ENCODE measurements around the gene BCL11A. TPM values are rescaled to one million over a fixed set of nuclear protein-coding genes. Genes with fewer than 3 reads are reported as not detected.
"Not testable (repeated sequence)": the region's sequence is repeated elsewhere in the genome, so short reads cannot be mapped to it uniquely, and the experiment has no call there.

Gene BCL11A
- total RNA-seq, 1 donor from 2014 or later, result 142 TPM

GRCh38 chr2:60422826-60423483, 130.5 kb downstream of the BCL11A start:
- DNase-seq (ENCODE audit: low spot score in 2 of 2, unreplicated experiment in 2 of 2), result no peak
- H3K4me1 Mint-ChIP-seq, result peaks cover 5% of the 10 kb centered on the region
- H3K9me3 Mint-ChIP-seq, result peaks cover 11% of the 10 kb centered on the region
- H3K36me3 Mint-ChIP-seq, result no peaks in the 10 kb centered on the region
- H3K4me3 Mint-ChIP-seq, result no peak overlapping the region
- no peak for TF ChIP-seq CTCF (IDR thresholded peaks at IDR 0.05; ENCODE audit: unreplicated experiment)
- H3K27ac Mint-ChIP-seq, result no peak overlapping the region
- H3K27me3 Mint-ChIP-seq (ENCODE audit: low read depth), result peaks cover 15% of the 10 kb centered on the region

DNA sequence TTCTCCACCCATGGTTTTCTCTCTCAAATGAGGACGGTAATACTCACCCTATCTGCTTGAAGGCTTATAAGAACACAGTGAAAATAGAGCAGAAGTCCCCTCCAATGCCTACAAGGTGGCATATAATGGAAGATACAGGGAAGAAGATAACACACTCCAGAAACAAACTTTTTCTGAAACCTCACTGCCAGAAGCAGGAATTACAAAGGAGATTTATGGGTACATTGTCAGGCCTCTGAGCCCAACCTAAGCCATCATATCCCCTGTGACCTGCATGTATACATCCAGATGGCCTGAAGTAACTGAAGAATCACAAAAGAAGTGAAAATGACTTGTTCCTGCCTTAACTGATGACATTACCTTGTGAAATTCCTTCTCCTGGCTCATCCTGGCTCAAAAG, 136.2 kb downstream of the BCL11A start:
- not testable (repeated sequence) for H3K4me1 Mint-ChIP-seq; H3K4me3 Mint-ChIP-seq; DNase-seq (ENCODE audit: low spot score in 2 of 2, unreplicated experiment in 2 of 2); H3K36me3 Mint-ChIP-seq; H3K27ac Mint-ChIP-seq
- peaks cover 23% of the 10 kb centered on the region for H3K27me3 Mint-ChIP-seq (ENCODE audit: low read depth)
- H3K9me3 Mint-ChIP-seq, result peaks cover 10% of the 10 kb centered on the region

DNA sequence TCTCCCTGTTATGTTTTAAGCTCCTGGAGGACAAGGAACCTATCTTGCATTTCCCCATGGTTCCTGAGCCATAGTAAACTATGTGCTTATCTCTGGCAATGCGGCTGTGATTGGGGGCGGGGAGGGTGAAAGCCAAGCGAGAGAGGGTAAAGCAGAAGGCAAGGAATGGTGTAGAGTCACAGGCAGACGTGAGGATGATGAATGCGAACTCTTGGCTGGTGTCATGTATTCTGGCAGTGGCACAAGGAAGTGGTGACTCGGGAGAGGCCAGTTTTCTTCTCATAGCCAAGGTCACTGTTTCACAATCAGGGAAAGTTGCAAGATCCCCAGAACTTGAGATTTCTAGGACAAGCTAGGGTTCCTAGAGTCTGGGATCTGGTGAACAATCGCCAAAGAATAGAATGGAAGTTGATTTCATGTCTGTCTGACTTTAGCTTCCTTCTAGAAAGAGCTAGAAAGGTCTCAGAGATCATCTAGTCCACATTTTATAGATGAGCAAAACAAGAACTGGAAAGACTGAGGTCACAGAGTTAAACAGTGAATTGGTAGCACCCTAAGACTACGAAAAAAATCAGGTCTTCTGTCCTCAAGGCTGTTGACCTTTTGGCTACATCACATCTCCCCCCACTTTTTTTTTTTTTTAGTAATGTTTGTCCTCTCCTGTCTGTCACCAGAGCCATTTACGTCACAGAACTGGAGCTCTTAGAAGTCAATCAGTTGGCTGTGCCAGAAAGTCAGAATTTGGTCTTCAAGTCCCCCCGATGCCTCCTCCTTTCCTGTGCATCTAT, 137.0 kb downstream of the BCL11A start:
- H3K4me1 Mint-ChIP-seq, result peaks cover 12% of the 10 kb centered on the region
- no peak overlapping the region for H3K27ac Mint-ChIP-seq
- peaks cover 2% of the 10 kb centered on the region for H3K36me3 Mint-ChIP-seq
- TF ChIP-seq CTCF (IDR thresholded peaks at IDR 0.05; ENCODE audit: unreplicated experiment), result no peak
- no peak overlapping the region for H3K4me3 Mint-ChIP-seq
- peaks cover 23% of the 10 kb centered on the region for H3K27me3 Mint-ChIP-seq (ENCODE audit: low read depth)
- H3K9me3 Mint-ChIP-seq, result peaks cover 10% of the 10 kb centered on the region
- no peak for DNase-seq (ENCODE audit: low spot score in 2 of 2, unreplicated experiment in 2 of 2)

DNA sequence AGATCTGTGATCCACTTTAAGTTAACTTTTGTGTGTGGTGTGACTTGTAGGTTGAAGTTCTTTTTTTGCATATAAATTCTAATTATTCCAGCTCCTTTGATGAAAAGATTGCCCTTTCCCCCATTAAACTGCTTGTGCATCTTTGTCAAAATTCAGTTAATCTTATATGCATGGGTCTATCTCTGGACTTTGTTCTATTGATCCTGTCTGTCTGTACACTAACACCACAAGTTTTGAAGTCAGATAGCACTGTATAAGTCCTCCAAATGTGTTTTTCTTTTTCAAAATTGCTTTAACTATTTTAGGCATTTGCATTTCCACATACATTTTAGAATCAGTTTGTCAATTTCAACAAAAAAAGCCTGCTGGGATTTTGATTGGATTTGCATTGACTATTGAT, 137.6 kb downstream of the BCL11A start:
- H3K9me3 Mint-ChIP-seq, result peaks cover 10% of the 10 kb centered on the region
- peaks cover 2% of the 10 kb centered on the region for H3K36me3 Mint-ChIP-seq
- DNase-seq (ENCODE audit: low spot score in 2 of 2, unreplicated experiment in 2 of 2), result no peak
- no peak overlapping the region for H3K4me3 Mint-ChIP-seq
- no peak for TF ChIP-seq CTCF (IDR thresholded peaks at IDR 0.05; ENCODE audit: unreplicated experiment)
- no peak overlapping the region for H3K27ac Mint-ChIP-seq
- H3K27me3 Mint-ChIP-seq (ENCODE audit: low read depth), result peaks cover 23% of the 10 kb centered on the region
- H3K4me1 Mint-ChIP-seq, result peaks cover 16% of the 10 kb centered on the region

DNA sequence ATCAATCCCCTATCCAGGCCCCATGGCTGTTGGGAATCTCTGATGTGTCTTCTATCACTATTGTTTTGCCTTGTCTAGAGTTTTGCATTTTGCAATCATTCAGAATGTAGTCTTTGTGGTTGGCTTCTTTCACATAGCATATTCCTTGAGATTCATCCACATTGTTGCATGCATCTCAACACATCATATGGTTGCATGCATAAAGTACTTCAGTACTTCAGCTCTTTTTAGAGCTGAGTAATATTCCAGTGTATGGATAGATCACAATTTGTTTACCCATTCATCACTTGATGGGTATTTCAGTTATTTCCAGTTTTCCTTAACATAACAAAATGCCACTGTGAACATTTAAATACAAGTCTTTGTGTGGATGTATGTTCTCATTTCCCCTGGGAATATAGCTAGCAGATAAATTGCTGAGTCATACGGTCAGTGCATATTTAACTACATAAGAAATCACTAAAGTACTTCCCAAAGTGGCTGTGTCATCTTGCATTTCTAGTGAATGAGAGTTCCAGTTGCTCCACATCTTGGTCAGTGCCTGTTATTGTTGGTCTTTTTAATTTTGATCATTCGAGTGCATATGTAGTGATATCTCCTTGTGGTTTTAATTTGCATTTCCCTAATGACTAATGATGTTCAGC, 138.8 kb downstream of the BCL11A start:
- DNase-seq (ENCODE audit: low spot score in 2 of 2, unreplicated experiment in 2 of 2), result no peak
- H3K27me3 Mint-ChIP-seq (ENCODE audit: low read depth), result peaks cover 23% of the 10 kb centered on the region

More for the DNA sequence above, 138.8 kb downstream of the BCL11A start:
- no peak overlapping the region for H3K4me3 Mint-ChIP-seq
- H3K36me3 Mint-ChIP-seq, result peaks cover 2% of the 10 kb centered on the region
- no peak overlapping the region for H3K27ac Mint-ChIP-seq
- peaks cover 25% of the 10 kb centered on the region for H3K4me1 Mint-ChIP-seq
- peaks cover 10% of the 10 kb centered on the region for H3K9me3 Mint-ChIP-seq
- no peak for TF ChIP-seq CTCF (IDR thresholded peaks at IDR 0.05; ENCODE audit: unreplicated experiment)
